SU-DHL-6 (cell line): ENCODE measurements around the gene SPEN.

Experiments
- CTCF ChIP-seq: fragments of 200-600 bp; sonication (generic); IDR thresholded peaks from one replicate; pipeline ENCODE4 v1.5.1; 2017; ENCODE audit warnings: antibody characterized with exemption, mild to moderate bottlenecking, low read length, moderate library complexity; ENCODE audit not compliant: insufficient read depth, poor library complexity, severe bottlenecking
- EZH2phosphoT487 ChIP-seq: fragments of 200-600 bp; sonication (generic), shearing (Covaris generic); conservative IDR thresholded peaks from 2 replicates; pipeline ENCODE4 v1.6.1; 2018; ENCODE audit warnings: mild to moderate bottlenecking, antibody characterized with exemption, low read length, moderate library complexity, mixed read lengths

DNA sequence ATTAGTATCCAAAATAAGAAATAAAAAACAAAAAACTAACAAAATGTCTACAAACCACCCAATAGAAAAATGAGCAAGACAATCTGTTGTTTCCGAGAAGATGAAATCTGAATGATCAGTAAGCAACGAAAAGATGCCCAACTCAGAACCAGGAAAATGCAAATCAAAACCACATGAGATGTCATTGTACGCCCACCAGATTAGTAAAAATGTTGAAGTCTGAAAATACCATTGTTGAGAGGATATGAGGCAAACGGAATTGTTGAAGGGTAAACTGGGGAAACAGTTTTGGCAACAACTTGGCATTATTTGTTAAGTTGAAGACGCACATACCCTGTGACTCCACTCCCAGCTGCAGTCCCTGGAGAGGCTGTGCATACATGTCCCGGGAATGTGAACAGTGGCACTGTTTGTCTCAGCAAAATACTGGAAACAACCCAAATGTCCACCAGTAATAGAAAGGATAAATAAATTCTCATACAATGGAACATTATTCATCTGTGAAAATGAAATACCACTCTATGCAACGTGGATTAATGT is 117.8 kb downstream of the SPEN start:
- TF ChIP-seq CTCF = no peak
- TF ChIP-seq EZH2phosphoT487 = no peak
